HCT116 (cell line): ENCODE measurements around the gene LAMA1.

Experiments used
- TCF7L2 ChIP-seq: IDR thresholded peaks from 2 replicates; pipeline ENCODE4 v1.7.0; 2011; ENCODE audit warnings: borderline replicate concordance, inconsistent platforms; ENCODE audit not compliant: insufficient read depth, insufficient read length; ENCODE audit errors: extremely low read depth
- YY1 ChIP-seq: IDR thresholded peaks from 2 replicates; pipeline ENCODE4 v1.6.1; 2011; ENCODE audit warnings: low read length, low read depth, moderate library complexity, mild to moderate bottlenecking; ENCODE audit not compliant: insufficient replicate concordance; ENCODE audit errors: extremely low read depth
- TF ChIP-seq, protein P1 (sequence below), 3 experiments: fragments of 200-600 bp in 1 of 3; sonication (generic) in 1 of 3; IDR thresholded peaks in 2 of 3; conservative IDR thresholded peaks in 1 of 3; 2 replicates each; pipeline ENCODE4 v1.5.1; 2012 to 2017; ENCODE audit warnings: low read depth in 2 of 3, low read length in 2 of 3, antibody characterized with exemption in 1 of 3, borderline replicate concordance in 1 of 3, control low read depth in 1 of 3, mild to moderate bottlenecking in 1 of 3, mixed read lengths in 1 of 3, mixed run types in 1 of 3, moderate library complexity in 1 of 3; ENCODE audit not compliant: insufficient read depth in 1 of 3

DNA sequence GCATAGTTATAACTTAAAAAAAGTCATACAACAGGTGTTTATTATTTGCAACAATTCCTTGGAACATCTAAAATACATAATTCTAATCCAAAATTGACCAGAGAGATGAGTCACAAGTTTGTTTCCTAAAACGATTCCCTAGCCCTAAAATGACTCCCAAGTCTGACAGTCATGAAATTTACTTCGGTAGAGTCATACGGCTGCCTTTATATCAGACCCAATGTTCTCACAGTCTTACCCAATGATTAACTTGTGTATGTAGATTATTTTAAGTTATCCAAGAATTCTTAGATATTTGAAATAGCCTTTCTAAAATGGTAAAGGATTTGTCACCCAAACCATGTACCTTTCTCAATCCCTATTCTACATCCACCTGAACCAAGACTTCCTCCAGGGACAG, 174.9 kb downstream of the LAMA1 start:
- TF ChIP-seq, protein P1, sequence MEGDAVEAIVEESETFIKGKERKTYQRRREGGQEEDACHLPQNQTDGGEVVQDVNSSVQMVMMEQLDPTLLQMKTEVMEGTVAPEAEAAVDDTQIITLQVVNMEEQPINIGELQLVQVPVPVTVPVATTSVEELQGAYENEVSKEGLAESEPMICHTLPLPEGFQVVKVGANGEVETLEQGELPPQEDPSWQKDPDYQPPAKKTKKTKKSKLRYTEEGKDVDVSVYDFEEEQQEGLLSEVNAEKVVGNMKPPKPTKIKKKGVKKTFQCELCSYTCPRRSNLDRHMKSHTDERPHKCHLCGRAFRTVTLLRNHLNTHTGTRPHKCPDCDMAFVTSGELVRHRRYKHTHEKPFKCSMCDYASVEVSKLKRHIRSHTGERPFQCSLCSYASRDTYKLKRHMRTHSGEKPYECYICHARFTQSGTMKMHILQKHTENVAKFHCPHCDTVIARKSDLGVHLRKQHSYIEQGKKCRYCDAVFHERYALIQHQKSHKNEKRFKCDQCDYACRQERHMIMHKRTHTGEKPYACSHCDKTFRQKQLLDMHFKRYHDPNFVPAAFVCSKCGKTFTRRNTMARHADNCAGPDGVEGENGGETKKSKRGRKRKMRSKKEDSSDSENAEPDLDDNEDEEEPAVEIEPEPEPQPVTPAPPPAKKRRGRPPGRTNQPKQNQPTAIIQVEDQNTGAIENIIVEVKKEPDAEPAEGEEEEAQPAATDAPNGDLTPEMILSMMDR (IDR thresholded peaks at IDR 0.05 in 2 of 3, conservative IDR thresholded peaks at IDR 0.05 in 1 of 3; ENCODE audit: borderline replicate concordance in 1 of 3, insufficient read depth in 1 of 3, low read depth in 2 of 3, low read length in 2 of 3) = no peak
- TF ChIP-seq TCF7L2 = no peak
- TF ChIP-seq YY1 = no peak
